K562 (cell line): ENCODE measurements around the gene SRGN. TPM values are rescaled to one million over a fixed set of nuclear protein-coding genes. Genes with fewer than 3 reads are reported as not detected.

Source experiments
- CBX1 ChIP-seq: sonication (generic); IDR thresholded peaks from 2 replicates; pipeline ENCODE4 v1.6.1; 2016; ENCODE audit warnings: antibody characterized with exemption, low read depth, mild to moderate bottlenecking
- CHD1 ChIP-seq: fragments of 200-600 bp; sonication (generic); IDR thresholded peaks from one replicate; pipeline ENCODE4 v1.6.1; 2012; ENCODE audit warnings: mild to moderate bottlenecking, moderate library complexity, low read length, inconsistent platforms
- ESRRA ChIP-seq: fragments of 450-650 bp; IDR thresholded peaks from 2 replicates; pipeline ENCODE4 v1.6.1; 2014; ENCODE audit warnings: low read depth, mild to moderate bottlenecking, moderate library complexity, borderline replicate concordance
- FOXP1 ChIP-seq: sonication (generic); formaldehyde crosslinking; IDR thresholded peaks from 2 replicates; pipeline ENCODE4 v1.8.0; 2022; ENCODE audit warnings: mild to moderate bottlenecking, missing genetic modification reagents
- HIVEP1 ChIP-seq: fragments of 250-450 bp; sonication (Bioruptor Pico); IDR thresholded peaks from 2 replicates; pipeline ENCODE4 v1.4.0; 2020; ENCODE audit warnings: mild to moderate bottlenecking
- HNRNPH1 ChIP-seq: fragments of 200-400 bp; formaldehyde crosslinking; optimal IDR thresholded peaks from 2 replicates; pipeline ENCODE3; 2017; ENCODE audit warnings: low read depth, mild to moderate bottlenecking, low read length, moderate library complexity
- PCBP2 ChIP-seq: fragments of 200-400 bp; formaldehyde crosslinking; IDR thresholded peaks from 2 replicates; pipeline ENCODE4 v1.6.1; 2018; ENCODE audit warnings: low read length, low read depth, mild to moderate bottlenecking, moderate library complexity; ENCODE audit not compliant: poor library complexity, severe bottlenecking
- RCOR1 ChIP-seq, 2 experiments: IDR thresholded peaks; 2 replicates each; pipeline ENCODE4 v1.6.1; 2012; ENCODE audit warnings: low read depth in 2 of 2, low read length in 2 of 2, borderline replicate concordance in 1 of 2, improper control_type of control experiment in 1 of 2
- SIN3A ChIP-seq, 2 experiments: fragments of 150-350 bp in 1 of 2; IDR thresholded peaks; 2 replicates each; pipeline ENCODE4 v1.6.1; 2011 to 2016; ENCODE audit warnings: borderline replicate concordance in 2 of 2, low read depth in 2 of 2, low read length in 2 of 2, mild to moderate bottlenecking in 2 of 2, moderate library complexity in 2 of 2; ENCODE audit not compliant: control insufficient read depth in 1 of 2
- SMAD1 ChIP-seq: fragments of 150-350 bp; IDR thresholded peaks from 2 replicates; pipeline ENCODE4 v1.6.1; 2014; ENCODE audit warnings: low read length, low read depth; ENCODE audit not compliant: partially characterized antibody
- STAG1 ChIP-seq: sonication (generic); formaldehyde crosslinking; IDR thresholded peaks from 2 replicates; pipeline ENCODE4 v1.5.0; 2020; ENCODE audit warnings: missing genetic modification reagents, borderline replicate concordance
- ZEB2 ChIP-seq: fragments of 450-650 bp; IDR thresholded peaks from 2 replicates; pipeline ENCODE4 v1.6.1; 2016
- ZNF140 ChIP-seq: fragments of 250-450 bp; sonication (Bioruptor Pico); IDR thresholded peaks from 2 replicates; pipeline ENCODE4 v1.8.0; 2021; ENCODE audit warnings: moderate library complexity, mild to moderate bottlenecking, inconsistent platforms
- ZNF354B ChIP-seq: fragments of 250-450 bp; sonication (Bioruptor Pico); IDR thresholded peaks from 2 replicates; pipeline ENCODE4 v1.4.0; 2020
- ZNF551 ChIP-seq: fragments of 250-450 bp; sonication (Bioruptor Pico); IDR thresholded peaks from 2 replicates; pipeline ENCODE4 v1.5.0; 2021; ENCODE audit warnings: mild to moderate bottlenecking, moderate library complexity
- ZNF644 ChIP-seq: fragments of 200-800 bp; sonication (Bioruptor generic); IDR thresholded peaks from 2 replicates; pipeline ENCODE4 v1.6.1; 2016; ENCODE audit warnings: low read depth, missing genetic modification characterization, missing compliant biosample characterization
- polyA plus RNA-seq, 8 experiments: library from polyadenylated mRNA; depleted of rRNA in 4 of 8; stranded (reverse) in 5 of 8; unstranded in 3 of 8; fragments of >200 nt; fragmentation: Nextera tagmentation in 2 of 8; fragmentation: Illumina TruSeq in 1 of 8; extraction: Ambion mirVana in 2 of 8; extraction: Trizol in 1 of 8; gene quantifications; 2 replicates each; pipeline versions ENCODE4 v1.2.1 to v1.2.3, GENCODE V29; 2011 to 2014; ENCODE audit warnings: inconsistent platforms in 1 of 8, missing spikeins in 1 of 8
- total RNA-seq, 7 experiments: library from RNA; depleted of rRNA in 6 of 7; stranded (reverse); fragments of >200 nt in 6 of 7; fragmentation: Illumina TruSeq in 2 of 7; extraction: Trizol in 2 of 7; gene quantifications; 2 replicates each; pipeline versions ENCODE4 v1.2.1 to v1.2.3, GENCODE V29; 2011 to 2021; ENCODE audit warnings: low replicate concordance in 1 of 7
- TF ChIP-seq, protein P1 (sequence below): fragments of 450-650 bp; formaldehyde crosslinking; IDR thresholded peaks from 2 replicates; pipeline ENCODE4 v1.4.0; 2022; ENCODE audit warnings: mild to moderate bottlenecking, moderate library complexity
- TF ChIP-seq, protein P2 (sequence below), 2 experiments: fragments of 450-650 bp in 1 of 2; IDR thresholded peaks; 2 replicates each; pipeline ENCODE4 v1.6.1; 2011 to 2017; ENCODE audit warnings: low read depth in 2 of 2, antibody characterized with exemption in 1 of 2, borderline replicate concordance in 1 of 2, low read length in 1 of 2, mild to moderate bottlenecking in 1 of 2, mixed read lengths in 1 of 2; ENCODE audit not compliant: control insufficient read depth in 1 of 2
- TF ChIP-seq, protein P3 (sequence below), 2 experiments: IDR thresholded peaks in 1 of 2; conservative IDR thresholded peaks in 1 of 2; 2 replicates each; pipeline ENCODE4 v1.6.1; 2016; ENCODE audit warnings: low read depth in 2 of 2, mild to moderate bottlenecking in 1 of 2, missing compliant biosample characterization in 1 of 2, missing genetic modification characterization in 1 of 2, moderate library complexity in 1 of 2
- TF ChIP-seq, protein P4 (sequence below): fragments of 250-450 bp; sonication (Bioruptor Pico); IDR thresholded peaks from 2 replicates; pipeline ENCODE4 v1.9.0; 2021; ENCODE audit warnings: mild to moderate bottlenecking

SRGN gene
- total and polyA plus RNA-seq, 9 of the 15 experiments (the other 6 are each of a cell fraction or from before 2014, with no cell fraction given) = 136 to 304 (median 180) TPM

- TF ChIP-seq, protein P1, sequence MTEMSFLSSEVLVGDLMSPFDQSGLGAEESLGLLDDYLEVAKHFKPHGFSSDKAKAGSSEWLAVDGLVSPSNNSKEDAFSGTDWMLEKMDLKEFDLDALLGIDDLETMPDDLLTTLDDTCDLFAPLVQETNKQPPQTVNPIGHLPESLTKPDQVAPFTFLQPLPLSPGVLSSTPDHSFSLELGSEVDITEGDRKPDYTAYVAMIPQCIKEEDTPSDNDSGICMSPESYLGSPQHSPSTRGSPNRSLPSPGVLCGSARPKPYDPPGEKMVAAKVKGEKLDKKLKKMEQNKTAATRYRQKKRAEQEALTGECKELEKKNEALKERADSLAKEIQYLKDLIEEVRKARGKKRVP = peak; percentile 29; the same call in 1 of the 2 replicates
- no peak for TF ChIP-seq ZNF354B (CRISPR knock-in tag)
- no peak for TF ChIP-seq CBX1
- TF ChIP-seq HIVEP1 = no peak
- no peak for TF ChIP-seq SIN3A (IDR thresholded peaks at IDR 0.05; ENCODE audit: borderline replicate concordance in 2 of 2, control insufficient read depth in 1 of 2, low read depth in 2 of 2, low read length in 2 of 2)
- no peak for TF ChIP-seq HNRNPH1
- TF ChIP-seq, protein P2, sequence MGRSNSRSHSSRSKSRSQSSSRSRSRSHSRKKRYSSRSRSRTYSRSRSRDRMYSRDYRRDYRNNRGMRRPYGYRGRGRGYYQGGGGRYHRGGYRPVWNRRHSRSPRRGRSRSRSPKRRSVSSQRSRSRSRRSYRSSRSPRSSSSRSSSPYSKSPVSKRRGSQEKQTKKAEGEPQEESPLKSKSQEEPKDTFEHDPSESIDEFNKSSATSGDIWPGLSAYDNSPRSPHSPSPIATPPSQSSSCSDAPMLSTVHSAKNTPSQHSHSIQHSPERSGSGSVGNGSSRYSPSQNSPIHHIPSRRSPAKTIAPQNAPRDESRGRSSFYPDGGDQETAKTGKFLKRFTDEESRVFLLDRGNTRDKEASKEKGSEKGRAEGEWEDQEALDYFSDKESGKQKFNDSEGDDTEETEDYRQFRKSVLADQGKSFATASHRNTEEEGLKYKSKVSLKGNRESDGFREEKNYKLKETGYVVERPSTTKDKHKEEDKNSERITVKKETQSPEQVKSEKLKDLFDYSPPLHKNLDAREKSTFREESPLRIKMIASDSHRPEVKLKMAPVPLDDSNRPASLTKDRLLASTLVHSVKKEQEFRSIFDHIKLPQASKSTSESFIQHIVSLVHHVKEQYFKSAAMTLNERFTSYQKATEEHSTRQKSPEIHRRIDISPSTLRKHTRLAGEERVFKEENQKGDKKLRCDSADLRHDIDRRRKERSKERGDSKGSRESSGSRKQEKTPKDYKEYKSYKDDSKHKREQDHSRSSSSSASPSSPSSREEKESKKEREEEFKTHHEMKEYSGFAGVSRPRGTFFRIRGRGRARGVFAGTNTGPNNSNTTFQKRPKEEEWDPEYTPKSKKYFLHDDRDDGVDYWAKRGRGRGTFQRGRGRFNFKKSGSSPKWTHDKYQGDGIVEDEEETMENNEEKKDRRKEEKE (IDR thresholded peaks at IDR 0.05; ENCODE audit: borderline replicate concordance in 1 of 2, control insufficient read depth in 1 of 2, low read depth in 2 of 2, low read length in 1 of 2) = no peak
- no peak for TF ChIP-seq STAG1 (CRISPR knock-in tag)
- peak in 1 of 2 experiments; percentile 64; a peak in 1 of 4 replicates for TF ChIP-seq RCOR1 (IDR thresholded peaks at IDR 0.05; ENCODE audit: borderline replicate concordance in 1 of 2, low read depth in 2 of 2, low read length in 2 of 2)
- no peak for TF ChIP-seq ZNF644
- TF ChIP-seq ZNF140 (CRISPR knock-in tag) = no peak
- TF ChIP-seq, protein P3, sequence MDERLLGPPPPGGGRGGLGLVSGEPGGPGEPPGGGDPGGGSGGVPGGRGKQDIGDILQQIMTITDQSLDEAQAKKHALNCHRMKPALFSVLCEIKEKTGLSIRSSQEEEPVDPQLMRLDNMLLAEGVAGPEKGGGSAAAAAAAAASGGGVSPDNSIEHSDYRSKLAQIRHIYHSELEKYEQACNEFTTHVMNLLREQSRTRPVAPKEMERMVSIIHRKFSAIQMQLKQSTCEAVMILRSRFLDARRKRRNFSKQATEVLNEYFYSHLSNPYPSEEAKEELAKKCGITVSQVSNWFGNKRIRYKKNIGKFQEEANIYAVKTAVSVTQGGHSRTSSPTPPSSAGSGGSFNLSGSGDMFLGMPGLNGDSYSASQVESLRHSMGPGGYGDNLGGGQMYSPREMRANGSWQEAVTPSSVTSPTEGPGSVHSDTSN (CRISPR knock-in tag; IDR thresholded peaks at IDR 0.05; ENCODE audit: low read depth) = no peak
- TF ChIP-seq, protein P3 (tag; conservative IDR thresholded peaks at IDR 0.05; ENCODE audit: low read depth) = 0 out of 2 replicates have a peak, but pooled peaks have one; percentile 21
- no peak for TF ChIP-seq PCBP2
- peak; percentile 28; the same call in 1 of the 2 replicates for TF ChIP-seq ESRRA
- TF ChIP-seq ZEB2 = peak; percentile 20; the same call in 1 of the 2 replicates
- TF ChIP-seq SMAD1 = no peak
- TF ChIP-seq, protein P4, sequence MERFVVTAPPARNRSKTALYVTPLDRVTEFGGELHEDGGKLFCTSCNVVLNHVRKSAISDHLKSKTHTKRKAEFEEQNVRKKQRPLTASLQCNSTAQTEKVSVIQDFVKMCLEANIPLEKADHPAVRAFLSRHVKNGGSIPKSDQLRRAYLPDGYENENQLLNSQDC = no peak
- TF ChIP-seq ZNF551 (CRISPR knock-in tag) = no peak
- TF ChIP-seq CHD1 = no peak
- TF ChIP-seq FOXP1 (CRISPR knock-in tag) = no peak
These were observed 1.0 kb downstream of the SRGN start (continued) for GRCh38 chr10:69088801-69089501.
